Measurements from ENCODE around the gene KLK13.

- TF ChIP-seq EZH2phosphoT487 (IDR thresholded peaks at IDR 0.05; ENCODE audit: low read depth, severe bottlenecking, unreplicated experiment) (no peak), CTCF (IDR thresholded peaks at IDR 0.05; ENCODE audit: poor library complexity) (no peak)
These were observed 21.4 kb upstream of the KLK13 start for GRCh38 chr19:51086153-51086850.

All from hepatocyte (in vitro differentiated cells).